Tibial nerve (tissue), 4 donors: ENCODE measurements around the gene SPG11.

Experiments used
- EP300 ChIP-seq, 2 donors: sonication (generic); formaldehyde crosslinking; IDR thresholded peaks; one replicate each; pipeline ENCODE4 v1.6.1; 2017; ENCODE audit warnings: antibody characterized with exemption in 2 of 2, mild to moderate bottlenecking in 1 of 2
- POLR2A ChIP-seq, 2 donors: fragments of 450-650 bp; IDR thresholded peaks; one replicate each; pipeline ENCODE4 v1.6.1; 2017; ENCODE audit warnings: antibody characterized with exemption in 2 of 2, mild to moderate bottlenecking in 2 of 2, moderate library complexity in 2 of 2
- TF ChIP-seq, protein P1 (sequence below), 5 experiments: fragments of 200-600 bp in 3 of 5; fragments of 450-650 bp in 2 of 5; sonication (generic) in 3 of 5; IDR thresholded peaks; one replicate each; pipeline ENCODE4 v1.5.1; 2016 to 2019; ENCODE audit warnings: antibody characterized with exemption in 5 of 5, mild to moderate bottlenecking in 3 of 5, moderate library complexity in 2 of 5

DNA sequence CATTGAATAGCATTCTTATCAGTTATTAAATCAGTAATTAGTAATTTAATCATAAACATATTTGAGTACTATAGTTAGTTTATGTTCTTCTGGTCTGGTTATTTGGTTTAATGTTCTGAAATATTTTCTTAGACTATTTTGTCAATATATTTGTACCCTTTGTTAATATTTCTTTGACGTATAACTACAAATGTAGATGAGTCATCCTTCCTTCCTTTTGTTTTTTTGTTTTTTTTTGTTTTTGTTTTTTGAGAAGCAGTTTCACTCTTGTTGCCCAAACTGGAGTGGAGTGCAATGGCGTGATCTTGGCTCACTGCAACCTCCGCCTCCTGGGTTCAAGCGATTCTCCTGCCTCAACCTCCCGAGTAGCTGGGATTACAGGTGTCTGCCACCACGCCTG is 143.9 kb downstream of the SPG11 start:
- no peak for TF ChIP-seq EP300 (IDR thresholded peaks at IDR 0.05)
- TF ChIP-seq, protein P1, sequence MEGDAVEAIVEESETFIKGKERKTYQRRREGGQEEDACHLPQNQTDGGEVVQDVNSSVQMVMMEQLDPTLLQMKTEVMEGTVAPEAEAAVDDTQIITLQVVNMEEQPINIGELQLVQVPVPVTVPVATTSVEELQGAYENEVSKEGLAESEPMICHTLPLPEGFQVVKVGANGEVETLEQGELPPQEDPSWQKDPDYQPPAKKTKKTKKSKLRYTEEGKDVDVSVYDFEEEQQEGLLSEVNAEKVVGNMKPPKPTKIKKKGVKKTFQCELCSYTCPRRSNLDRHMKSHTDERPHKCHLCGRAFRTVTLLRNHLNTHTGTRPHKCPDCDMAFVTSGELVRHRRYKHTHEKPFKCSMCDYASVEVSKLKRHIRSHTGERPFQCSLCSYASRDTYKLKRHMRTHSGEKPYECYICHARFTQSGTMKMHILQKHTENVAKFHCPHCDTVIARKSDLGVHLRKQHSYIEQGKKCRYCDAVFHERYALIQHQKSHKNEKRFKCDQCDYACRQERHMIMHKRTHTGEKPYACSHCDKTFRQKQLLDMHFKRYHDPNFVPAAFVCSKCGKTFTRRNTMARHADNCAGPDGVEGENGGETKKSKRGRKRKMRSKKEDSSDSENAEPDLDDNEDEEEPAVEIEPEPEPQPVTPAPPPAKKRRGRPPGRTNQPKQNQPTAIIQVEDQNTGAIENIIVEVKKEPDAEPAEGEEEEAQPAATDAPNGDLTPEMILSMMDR (IDR thresholded peaks at IDR 0.05) = no peak
- no peak for TF ChIP-seq POLR2A (IDR thresholded peaks at IDR 0.05)
